Measurements from ENCODE around the gene RPS6KA2.

Gene RPS6KA2

GRCh38 chr6:166424431-166424830 lies 202.6 kb downstream of the RPS6KA2 start:
- H3K4me3 ChIP-seq (replicated peaks; ENCODE audit: insufficient read depth, low read length): no peak overlapping the region
- no peak for DNase-seq (ENCODE audit: low read depth in 1 of 2, low spot score in 1 of 2)
- TF ChIP-seq REST (IDR thresholded peaks at IDR 0.05; ENCODE audit: insufficient replicate concordance, low read depth): no peak
- no peak for TF ChIP-seq POLR2AphosphoS5 (IDR thresholded peaks at IDR 0.05; ENCODE audit: low read depth)
- TF ChIP-seq SPI1 (IDR thresholded peaks at IDR 0.05; ENCODE audit: borderline replicate concordance, low read depth): no peak
- TF ChIP-seq GABPA (IDR thresholded peaks at IDR 0.05; ENCODE audit: low read depth): no peak
- no peak for TF ChIP-seq CTCF (IDR thresholded peaks at IDR 0.05; ENCODE audit: insufficient read depth, low read length)
- no peak overlapping the region for H3K27ac ChIP-seq (replicated peaks)
- no peaks in the 10 kb centered on the region for H3K27me3 ChIP-seq (ENCODE audit: insufficient read depth, poor library complexity, severe bottlenecking)

GRCh38 chr6:166423781-166424180 lies 203.3 kb downstream of the RPS6KA2 start:
- no peak for DNase-seq (ENCODE audit: low read depth in 1 of 2, low spot score in 1 of 2)

More at GRCh38 chr6:166423781-166424180, 203.3 kb downstream of the RPS6KA2 start:
- Histone ChIP-seq H3K27me3 (ENCODE audit: insufficient read depth, poor library complexity, severe bottlenecking) (no peaks in the 10 kb centered on the region), H3K4me3 (replicated peaks; ENCODE audit: insufficient read depth, low read length) (no peak overlapping the region), H3K27ac (replicated peaks) (no peak overlapping the region)
- no peak for TF ChIP-seq GABPA (IDR thresholded peaks at IDR 0.05; ENCODE audit: low read depth)
- no peak for TF ChIP-seq CTCF (IDR thresholded peaks at IDR 0.05; ENCODE audit: insufficient read depth, low read length)
- no peak for TF ChIP-seq REST (IDR thresholded peaks at IDR 0.05; ENCODE audit: insufficient replicate concordance, low read depth)
- TF ChIP-seq POLR2AphosphoS5 (IDR thresholded peaks at IDR 0.05; ENCODE audit: low read depth): no peak
- TF ChIP-seq SPI1 (IDR thresholded peaks at IDR 0.05; ENCODE audit: borderline replicate concordance, low read depth): no peak

All from HL-60 (cell line).